Mammary epithelial cell (primary cell): ENCODE results near the gene EML4.

Source experiments
- CTCF ChIP-seq, 2 donors: IDR thresholded peaks in 1 of 2; conservative IDR thresholded peaks in 1 of 2; 2 replicates each; pipeline ENCODE4 v1.5.1; 2011 to 2012; ENCODE audit warnings: inconsistent platforms in 2 of 2, low read length in 2 of 2, mild to moderate bottlenecking in 2 of 2, control low read depth in 1 of 2, low read depth in 1 of 2; ENCODE audit not compliant: insufficient read depth in 1 of 2; ENCODE audit errors: extremely low read depth in 1 of 2
- EZH2 ChIP-seq: IDR thresholded peaks from 2 replicates; pipeline ENCODE4 v1.6.1; 2012; ENCODE audit warnings: low read length, inconsistent platforms, borderline replicate concordance

DNA sequence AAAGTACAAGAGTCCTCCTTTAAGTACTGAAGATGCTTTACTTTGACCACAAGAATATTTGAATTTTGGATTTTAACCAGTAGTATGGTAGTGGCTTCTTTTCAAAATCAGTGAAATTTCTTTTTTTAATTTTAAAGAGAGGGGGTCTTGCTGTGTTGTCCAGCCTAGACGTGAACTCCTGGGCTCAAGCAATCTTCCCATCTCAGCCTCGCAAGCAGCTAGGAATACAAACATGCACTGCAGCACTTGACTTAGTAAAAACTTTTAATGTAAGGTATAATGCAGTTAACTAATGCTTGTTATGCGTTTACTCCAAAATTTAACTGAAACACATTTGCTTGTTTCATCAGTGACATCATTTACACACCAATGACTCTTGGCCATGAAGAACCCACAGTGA lies 49.6 kb downstream of the EML4 start:
- TF ChIP-seq CTCF (conservative IDR thresholded peaks at IDR 0.05 in 1 of 2, IDR thresholded peaks at IDR 0.05 in 1 of 2; ENCODE audit: extremely low read depth in 1 of 2, insufficient read depth in 1 of 2, low read depth in 1 of 2, low read length in 2 of 2), result no peak
- TF ChIP-seq EZH2, result no peak
